Stimulated activated CD8-positive, alpha-beta memory T cell treated with anti-CD3 and anti-CD28 coated beads, Interleukin-7, amount 100 ng/mL, for 48 hours (primary cell): Measurements from ENCODE around the gene SLC38A10.

Experiments used
- DNase-seq, 2 donors: peaks; one replicate each; pipeline ENCODE4 v3.0.0-alpha.2; 2020; ENCODE audit warnings: low read depth in 1 of 2; ENCODE audit errors: extremely low read depth in 1 of 2

SLC38A10 gene

GRCh38 chr17:81210868-81211267 is 84.2 kb downstream of the SLC38A10 start:
- DNase-seq, result no peak

- DNase-seq, result no peak
These were observed 84.6 kb downstream of the SLC38A10 start for GRCh38 chr17:81210466-81210865.

- DNase-seq, result no peak
These were observed 86.0 kb downstream of the SLC38A10 start for GRCh38 chr17:81209141-81209540.

DNA sequence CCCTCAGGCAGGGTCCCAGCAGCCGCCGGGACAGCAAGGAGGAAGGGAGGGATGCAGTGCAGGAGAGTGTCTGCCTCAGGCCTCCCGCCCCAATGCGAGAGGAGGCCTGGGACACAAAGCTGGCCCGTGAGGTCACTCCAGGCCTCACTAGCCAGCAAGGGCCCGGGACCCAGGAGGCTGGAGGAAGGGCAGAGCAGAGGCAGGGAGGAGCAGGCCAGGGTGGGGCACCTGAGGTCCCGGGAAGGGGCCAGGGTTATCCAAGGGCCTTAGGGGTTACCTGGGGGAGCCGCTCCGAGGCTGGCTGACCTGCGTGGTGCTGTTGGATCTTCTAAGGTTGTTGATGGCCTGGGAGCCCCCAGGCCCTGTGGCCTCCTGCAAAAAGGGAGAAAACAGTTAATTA is 86.5 kb downstream of the SLC38A10 start:
- DNase-seq, result no peak

DNA sequence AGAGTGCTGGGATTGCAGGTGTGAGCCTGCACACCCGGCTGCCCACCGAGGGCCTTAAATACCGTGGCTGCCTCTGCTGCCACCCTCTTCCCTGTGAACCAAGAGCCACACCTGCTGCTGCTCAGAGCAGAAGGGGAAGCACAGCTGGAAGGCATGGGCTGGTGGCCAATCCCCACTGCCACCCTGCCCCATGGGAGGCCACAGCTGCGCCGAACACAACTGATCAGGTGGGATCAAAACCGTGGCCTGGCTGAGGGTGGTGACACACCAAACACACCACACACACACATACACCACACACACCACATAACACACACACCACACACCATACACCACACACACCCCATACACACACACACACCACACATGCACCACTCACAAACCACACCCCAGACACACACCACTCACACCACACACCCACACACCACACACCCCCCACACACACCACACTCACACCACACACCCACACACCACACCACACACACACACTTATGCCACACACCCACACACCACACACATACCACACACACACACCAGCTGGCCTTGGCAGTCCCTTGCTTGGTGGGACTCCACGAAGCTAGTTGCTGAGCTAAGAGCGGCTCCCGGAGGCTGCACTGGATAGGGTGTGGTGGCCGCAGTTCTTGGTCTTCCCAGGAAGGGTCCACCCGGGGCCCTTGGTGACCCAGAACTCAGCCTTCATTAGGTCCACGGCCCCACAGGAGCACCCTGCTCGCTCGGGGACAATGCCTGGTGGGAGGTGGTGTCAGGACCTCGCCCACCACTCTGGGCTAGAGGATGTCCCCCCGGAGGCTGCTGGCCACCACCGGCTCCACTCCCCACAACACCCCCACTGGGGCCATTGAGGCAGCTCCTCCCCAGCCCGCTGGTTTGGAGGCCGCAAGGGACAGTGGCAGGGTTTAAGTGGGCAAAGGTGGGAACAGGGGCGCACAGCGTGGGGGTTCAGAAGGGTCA is 87.2 kb downstream of the SLC38A10 start:
- no peak for DNase-seq

- DNase-seq, result no peak
These were observed 88.5 kb downstream of the SLC38A10 start for GRCh38 chr17:81206657-81207056.

GRCh38 chr17:81206166-81206565 is 88.9 kb downstream of the SLC38A10 start:
- no peak for DNase-seq

DNA sequence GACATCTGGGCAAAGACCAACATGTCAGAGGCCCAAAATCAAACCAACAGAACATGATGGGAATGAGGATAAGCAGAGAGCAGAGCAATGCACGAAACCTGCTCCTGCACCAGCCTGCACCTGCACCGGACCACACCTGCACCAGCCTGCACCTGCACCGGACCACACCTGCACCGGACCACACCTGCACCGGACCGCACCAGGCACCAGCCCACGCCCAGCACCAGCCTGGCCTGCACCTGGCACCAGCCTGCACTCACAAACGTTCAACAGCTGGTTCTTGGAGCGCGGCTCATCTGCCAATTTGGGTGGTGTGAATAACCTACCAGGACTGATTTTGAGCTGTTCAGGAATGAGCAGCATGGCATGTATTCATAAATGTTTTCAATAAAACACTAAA is 90.5 kb downstream of the SLC38A10 start:
- DNase-seq, result no peak

DNA sequence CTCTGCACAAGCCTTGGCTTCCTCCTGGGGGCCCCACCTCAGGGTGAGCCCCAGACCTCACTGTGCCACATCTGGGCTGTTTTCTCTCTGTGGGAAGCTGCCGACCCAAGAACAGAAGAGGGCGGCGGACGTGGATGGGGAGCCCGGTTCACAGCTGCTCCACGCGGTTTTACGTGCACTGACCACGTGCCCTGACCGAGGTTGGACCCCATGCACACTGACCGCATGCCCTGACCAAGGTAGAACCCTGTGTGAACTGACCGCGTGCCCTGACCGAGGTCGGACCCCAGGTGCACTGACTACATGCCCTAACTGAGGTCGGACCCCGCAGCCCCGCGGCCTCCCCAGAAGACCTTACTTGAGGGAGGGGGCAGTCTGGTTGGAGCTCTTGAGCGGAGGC is 92.0 kb downstream of the SLC38A10 start:
- no peak for DNase-seq

DNA sequence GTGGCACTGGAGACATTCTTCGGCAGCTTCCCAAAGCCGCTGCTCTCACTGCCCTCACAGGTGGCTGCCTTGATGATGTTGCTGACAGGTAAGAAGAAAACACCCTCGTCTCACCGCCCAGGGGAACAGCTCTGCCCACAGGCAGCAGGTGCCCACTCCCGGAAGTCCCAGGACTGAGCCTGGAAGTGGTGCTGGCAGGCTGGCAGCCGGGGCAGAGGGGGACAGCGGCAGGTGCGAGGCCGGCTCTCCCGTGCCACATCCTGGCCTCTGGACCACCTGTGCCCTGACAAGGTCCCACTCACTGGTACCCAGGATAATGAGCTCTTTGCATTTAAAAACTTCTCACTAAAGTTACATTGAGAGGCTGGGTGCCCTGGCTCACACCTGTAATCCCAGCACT is 92.8 kb downstream of the SLC38A10 start:
- no peak for DNase-seq

- DNase-seq, result no peak
These were observed 94.2 kb downstream of the SLC38A10 start for GRCh38 chr17:81200695-81201580.

GRCh38 chr17:81200201-81200600 is 94.9 kb downstream of the SLC38A10 start:
- DNase-seq, result no peak

DNA sequence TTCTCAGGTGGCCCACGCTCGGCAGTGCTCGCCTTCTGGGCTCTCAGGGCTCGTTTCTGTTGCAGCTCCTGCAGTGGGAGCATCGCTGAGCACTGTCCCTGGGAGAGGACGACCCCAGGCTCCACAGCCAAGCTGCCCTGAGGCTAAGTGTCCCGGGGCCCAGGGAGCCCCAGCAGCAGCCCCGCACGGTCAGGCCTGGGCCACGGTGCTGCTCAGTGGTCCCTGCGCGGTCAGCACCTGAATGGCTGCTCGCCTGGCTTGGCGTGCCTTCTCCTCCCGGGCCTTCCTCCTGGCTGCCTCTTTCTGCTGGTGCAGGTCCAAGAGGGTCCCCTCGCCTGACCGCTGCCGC is 95.7 kb downstream of the SLC38A10 start:
- DNase-seq, result no peak

- DNase-seq, result no peak
These were observed 96.2 kb downstream of the SLC38A10 start for GRCh38 chr17:81198826-81199481.

DNA sequence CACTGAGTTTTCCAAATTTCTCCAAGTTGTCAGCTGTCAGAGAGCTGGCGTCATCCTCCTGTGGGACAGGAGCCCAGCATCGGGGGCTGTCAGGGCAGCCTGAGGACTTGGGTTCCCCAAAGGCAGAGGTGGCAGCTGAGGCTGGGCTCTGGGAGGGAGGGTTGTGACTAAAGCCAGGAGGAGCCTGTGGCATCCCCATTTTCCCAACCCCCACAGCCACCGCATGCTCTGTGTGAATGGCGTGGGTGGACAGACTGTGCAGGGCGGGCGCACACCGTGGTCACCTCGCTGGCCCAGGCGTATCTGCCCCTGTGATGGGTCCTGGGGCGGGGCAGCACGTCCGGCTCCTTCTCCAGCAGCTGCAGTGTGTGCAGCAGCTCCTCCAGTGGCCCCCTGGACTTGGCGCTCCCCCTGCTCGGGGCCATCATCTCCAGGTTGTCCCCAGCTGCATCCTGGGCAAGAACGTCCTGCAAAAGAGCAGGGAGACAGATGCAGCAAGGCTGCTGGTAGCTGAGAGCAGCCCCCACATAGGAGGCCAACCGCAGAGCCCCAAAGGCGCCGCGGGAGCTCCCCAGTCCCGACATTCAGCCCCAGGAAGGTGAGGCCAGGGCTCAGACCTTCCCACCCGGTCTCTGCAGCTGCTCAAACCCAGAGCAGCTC is 97.1 kb downstream of the SLC38A10 start:
- DNase-seq, result no peak

GRCh38 chr17:81197409-81197795 is 97.7 kb downstream of the SLC38A10 start:
- DNase-seq, result no peak

DNA sequence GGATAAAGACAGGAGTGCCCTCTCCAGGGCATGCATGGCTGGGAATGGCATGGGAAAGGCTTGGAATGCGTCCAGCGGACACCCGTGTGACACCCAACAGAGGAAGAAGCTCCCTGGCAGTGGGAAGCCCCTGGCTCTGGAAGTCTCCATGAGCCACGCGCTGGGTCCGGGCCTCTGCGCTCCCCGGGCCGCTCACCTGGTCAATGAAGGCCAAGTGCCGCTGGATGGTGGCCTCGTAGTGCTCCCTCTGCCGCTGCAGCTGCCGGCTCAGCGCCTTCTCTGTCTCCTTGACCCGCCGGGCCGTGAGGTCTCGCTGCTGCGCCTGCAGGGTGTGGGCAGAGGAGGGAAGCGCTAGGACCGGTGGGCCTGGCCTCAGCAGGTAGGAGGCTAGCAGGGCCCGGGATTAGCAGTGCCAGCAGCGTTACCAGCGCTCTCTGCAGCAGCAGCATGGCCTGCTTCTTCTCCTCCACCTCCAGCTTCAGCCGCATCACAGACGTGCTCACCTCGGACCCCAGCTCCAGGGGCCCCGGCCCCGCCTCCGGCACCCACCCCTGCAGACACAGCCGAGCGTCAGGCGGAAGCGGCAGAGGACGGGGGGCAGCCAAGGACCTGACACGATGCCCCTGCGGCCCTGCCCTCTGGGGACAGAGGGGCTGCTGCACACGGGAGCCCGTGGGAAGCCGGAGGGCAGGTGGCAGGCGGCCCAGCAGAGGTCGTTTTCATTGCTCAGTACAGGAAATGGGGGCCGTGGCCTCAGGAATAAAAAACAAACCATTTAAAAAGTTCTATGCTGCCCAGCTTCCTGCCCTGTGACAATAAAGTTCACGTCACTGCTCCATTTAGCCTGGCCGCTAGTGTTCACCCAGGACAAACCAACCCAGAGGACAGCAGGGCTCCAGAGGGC is 98.3 kb downstream of the SLC38A10 start:
- no peak for DNase-seq

GRCh38 chr17:81195941-81196495 is 99.1 kb downstream of the SLC38A10 start:
- no peak for DNase-seq
